NOMO-1 treated with DMSO at 0.1 percent for 48 hours (cell line): ENCODE measurements around the gene TMEM178B.
"Not testable (repeated sequence)": the region's sequence is repeated elsewhere in the genome, so short reads cannot be mapped to it uniquely, and the experiment has no call there.

Experiments used
- DNase-seq: peaks from one replicate; lab custom pipeline; 2025; ENCODE audit not compliant: unreplicated experiment; lab: John Stamatoyannopoulos, UW

TMEM178B gene

GRCh38 chr7:141074162-141074991, 513 bp downstream of the TMEM178B start:
- no peak for DNase-seq

- no peak for DNase-seq
Observed at GRCh38 chr7:141074997-141075396, 1.1 kb downstream of the TMEM178B start.

- no peak for DNase-seq
Observed at GRCh38 chr7:141076377-141076776, 2.5 kb downstream of the TMEM178B start.

DNA sequence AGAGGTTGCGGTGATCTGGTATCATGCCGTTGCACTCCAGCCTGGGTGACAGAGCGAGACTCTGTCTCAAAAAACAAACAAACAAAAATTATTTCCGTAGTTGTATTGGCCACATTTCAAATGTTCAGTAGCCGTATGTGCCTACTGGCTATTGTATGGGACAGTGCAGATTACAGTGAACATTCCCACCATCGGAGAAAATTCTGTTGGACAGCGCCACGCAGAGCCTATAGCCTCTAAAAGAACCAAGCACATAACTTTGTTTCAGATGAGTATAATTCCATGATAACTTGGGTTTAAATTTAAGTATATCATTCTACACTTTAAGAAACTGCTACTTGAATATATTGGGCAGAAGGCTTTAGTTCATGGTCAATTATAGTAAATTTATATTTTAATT, 5.4 kb downstream of the TMEM178B start:
- DNase-seq, result no peak

DNA sequence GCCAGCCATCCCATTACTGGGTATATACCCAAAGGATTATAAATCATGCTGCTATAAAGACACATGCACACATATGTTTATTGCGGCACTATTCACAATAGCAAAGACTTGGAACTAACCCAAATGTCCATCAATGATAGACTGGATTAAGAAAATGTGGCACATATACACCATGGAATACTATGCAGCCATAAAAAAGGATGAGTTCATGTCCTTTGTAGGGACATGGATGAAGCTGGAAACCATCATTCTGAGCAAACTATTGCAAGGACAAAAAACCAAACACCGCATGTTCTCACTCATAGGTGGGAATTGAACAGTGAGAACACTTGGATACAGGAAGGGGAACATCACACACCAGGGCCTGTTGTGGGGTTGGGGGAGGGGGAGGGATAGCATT, 15.6 kb downstream of the TMEM178B start:
- not testable (repeated sequence) for DNase-seq

GRCh38 chr7:141094336-141095070, 20.6 kb downstream of the TMEM178B start:
- DNase-seq, result no peak

GRCh38 chr7:141097430-141097829, 23.6 kb downstream of the TMEM178B start:
- DNase-seq, result no peak

DNA sequence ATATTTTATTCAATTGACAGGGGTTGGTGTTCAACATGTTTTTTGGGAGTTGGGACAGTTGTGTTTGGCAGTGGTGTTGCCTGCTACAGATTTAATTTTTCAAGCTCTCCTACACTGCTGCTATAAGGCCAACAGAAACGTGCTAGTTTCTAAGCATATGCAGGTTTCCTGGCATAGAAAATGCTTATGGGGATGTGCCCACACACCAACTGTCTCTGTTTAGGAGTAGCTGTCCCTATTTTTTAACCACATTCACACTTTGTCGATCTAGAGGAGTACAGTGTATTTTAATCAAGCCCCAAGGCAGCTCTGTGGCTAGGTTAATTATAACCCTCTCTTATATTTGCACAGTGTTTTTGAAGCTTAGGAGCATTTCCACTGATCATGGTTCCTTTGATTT, 28.6 kb downstream of the TMEM178B start:
- DNase-seq, result no peak

- no peak for DNase-seq
Observed at GRCh38 chr7:141103847-141104429, 30.1 kb downstream of the TMEM178B start.

- no peak for DNase-seq
Observed at GRCh38 chr7:141113131-141113530, 39.3 kb downstream of the TMEM178B start.

DNA sequence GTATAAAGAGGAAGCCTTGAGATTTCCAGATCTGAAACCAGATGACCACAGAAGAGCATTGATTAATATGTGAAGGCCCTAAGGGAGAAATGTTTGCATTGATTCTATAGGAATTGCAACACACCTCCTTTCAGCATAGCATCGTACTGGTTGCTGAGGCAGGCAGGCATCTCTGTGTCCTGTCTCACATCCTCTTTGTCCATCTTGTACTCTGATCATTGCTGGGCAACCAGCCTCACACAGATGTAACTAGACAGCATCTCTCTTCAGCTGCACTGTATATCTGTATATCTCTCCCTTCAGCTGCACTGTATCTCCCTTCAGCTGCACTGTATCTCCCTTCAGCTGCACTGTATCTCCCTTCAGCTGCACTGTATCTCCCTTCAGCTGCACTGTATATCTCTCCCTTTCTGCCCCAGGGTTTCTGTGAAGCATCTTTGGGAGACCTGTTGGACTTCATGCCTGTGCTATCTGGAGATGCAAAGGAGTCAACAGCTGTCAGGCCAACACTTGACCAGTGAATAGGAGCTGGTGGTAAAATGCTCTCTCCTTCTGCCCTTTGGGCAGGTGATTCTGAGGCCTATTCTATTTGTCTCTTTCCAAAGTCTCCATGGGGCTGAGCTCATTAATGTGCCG, 40.3 kb downstream of the TMEM178B start:
- no peak for DNase-seq

GRCh38 chr7:141115965-141116364, 42.1 kb downstream of the TMEM178B start:
- no peak for DNase-seq

DNA sequence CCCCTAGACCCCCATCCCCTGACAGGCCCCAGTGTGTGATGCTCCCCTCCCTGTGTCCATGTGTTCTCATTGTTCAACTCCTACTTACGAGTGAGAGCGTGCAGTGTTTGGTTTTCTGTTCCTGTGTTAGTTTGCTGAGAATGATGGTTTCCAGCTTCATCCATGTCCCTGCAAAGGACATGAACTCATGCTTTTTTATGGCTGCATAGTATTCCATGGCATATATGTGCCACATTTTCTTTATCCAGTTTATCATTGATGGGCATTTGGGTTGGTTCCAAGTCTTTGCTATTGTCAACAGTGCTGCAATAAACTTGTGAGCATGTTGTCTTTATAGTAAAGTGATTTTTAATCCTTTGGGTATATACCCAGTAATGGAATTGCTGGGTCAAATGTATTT, 42.8 kb downstream of the TMEM178B start:
- DNase-seq, result not testable (repeated sequence)

DNA sequence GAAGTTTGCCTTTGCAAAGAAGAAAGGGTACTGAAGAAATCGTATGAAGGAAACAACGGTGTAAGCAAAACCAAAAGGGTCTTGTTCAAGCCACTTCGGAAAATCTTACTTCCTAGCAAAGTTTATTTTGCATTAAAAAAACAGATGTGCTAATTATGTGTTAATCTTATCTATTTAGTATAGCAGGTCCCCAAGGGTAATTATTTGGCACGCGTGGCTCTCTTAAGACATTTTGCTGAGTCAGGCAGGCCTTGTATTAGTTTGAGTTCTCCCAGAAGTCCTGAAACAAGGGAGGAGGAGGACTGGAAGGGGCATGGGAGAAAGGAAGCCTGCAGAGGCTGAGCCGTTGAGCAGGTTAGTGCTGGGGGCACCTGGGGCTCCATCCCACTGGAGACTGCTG, 44.9 kb downstream of the TMEM178B start:
- DNase-seq, result no peak

- DNase-seq, result no peak
Observed at GRCh38 chr7:141119187-141119586, 45.3 kb downstream of the TMEM178B start.

GRCh38 chr7:141122736-141123135, 48.9 kb downstream of the TMEM178B start:
- no peak for DNase-seq

DNA sequence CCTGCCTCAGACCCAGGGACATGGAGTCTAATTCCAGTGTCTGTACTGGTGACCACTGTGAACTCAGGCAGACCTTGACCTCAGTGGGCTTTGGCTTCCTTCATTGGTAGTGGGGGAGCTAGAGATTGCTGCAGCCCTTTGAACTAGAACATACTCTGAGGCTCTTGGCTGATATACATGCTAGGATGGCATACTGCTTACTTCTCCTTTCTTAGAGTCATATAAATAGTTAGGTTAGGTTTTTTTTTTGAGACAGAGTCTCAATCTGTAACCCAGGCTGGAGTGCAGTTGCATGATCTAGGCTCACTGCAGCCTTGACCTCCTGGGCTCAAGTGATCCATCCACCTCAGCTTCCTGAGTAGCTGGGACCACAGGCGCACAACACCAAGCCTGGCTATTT, 49.7 kb downstream of the TMEM178B start:
- DNase-seq, result no peak

- DNase-seq, result no peak
Observed at GRCh38 chr7:141126107-141126506, 52.2 kb downstream of the TMEM178B start.

DNA sequence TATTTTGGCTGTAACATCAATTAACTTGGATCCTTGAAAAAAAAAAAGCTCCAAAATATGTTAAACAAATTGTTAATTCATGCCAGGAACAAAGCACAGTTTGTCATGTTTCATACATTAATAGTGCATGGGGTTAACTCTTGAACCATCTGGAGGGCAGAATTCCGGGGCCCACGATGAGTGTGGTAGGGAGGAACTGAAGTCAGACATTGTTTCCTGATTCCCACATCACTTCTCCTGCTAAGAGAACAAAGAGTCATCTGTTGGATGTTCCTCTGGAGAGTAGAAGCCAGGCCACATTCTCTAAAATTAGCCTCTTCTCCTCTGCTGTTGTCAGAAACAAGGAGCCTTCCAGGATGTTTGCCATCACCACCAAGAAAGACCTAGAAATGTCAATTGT, 54.6 kb downstream of the TMEM178B start:
- no peak for DNase-seq

DNA sequence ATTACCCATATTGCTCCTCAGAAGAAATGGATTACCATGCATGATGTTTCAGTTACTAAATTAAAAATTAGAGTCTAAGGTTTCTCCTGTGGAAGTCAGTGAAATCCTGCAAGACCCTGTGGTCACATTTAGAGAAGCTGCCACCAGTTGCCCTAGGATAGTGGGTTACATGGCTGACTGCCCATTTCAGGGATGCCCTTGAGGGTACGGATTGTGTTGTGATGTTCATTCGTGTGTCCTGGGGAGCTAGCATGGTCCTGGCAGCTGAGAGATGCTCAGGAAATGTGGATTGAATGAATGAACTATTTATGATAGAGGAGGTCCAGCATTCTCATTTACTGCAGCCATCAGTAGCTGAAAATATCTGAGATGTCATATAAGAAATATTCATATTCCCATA, 55.1 kb downstream of the TMEM178B start:
- DNase-seq, result no peak

DNA sequence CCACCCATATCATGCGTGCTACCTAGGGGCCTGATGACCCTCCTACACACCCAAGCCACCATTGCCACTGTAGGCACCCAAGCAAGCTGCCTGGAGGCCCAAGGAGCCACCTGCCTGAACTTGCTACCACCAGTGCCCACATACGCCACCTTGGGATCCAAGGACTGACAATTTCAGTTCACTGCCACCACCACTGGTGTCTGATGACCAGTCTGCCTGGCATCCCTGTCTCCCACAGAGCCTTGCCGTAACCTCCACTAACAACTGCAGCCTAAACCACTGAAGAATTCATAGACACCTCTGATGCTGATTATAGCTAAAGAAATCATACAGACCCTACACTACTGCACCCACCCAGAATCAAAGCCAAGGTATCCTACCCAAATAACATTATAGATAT, 58.8 kb downstream of the TMEM178B start:
- DNase-seq, result no peak

- DNase-seq, result no peak
Observed at GRCh38 chr7:141133646-141134045, 59.8 kb downstream of the TMEM178B start.
